Measurements from ENCODE around the gene PSAP.

- TF ChIP-seq CTCF (IDR thresholded peaks at IDR 0.05): no peak
- TF ChIP-seq POLR2A (IDR thresholded peaks at IDR 0.05): no peak
Observed at GRCh38 chr10:71780156-71780555, 70.9 kb downstream of the PSAP start.
